ENCODE data around the gene SLC9A3.

The SLC9A3 gene

GRCh38 chr5:491119-491855 is 33.0 kb downstream of the SLC9A3 start:
- H3K4me3 ChIP-seq (ENCODE audit: low read length), result no peak overlapping the region
- no peak overlapping the region for H3K4me2 ChIP-seq (ENCODE audit: low read length)
- TF ChIP-seq EZH2phosphoT487 (IDR thresholded peaks at IDR 0.05; ENCODE audit: low read depth) (no peak), CTCF (IDR thresholded peaks at IDR 0.05; ENCODE audit: low read depth, low read length) (no peak)
- no peak overlapping the region for H3K27ac ChIP-seq (ENCODE audit: low read length)
- no peaks in the 10 kb centered on the region for H3K79me2 ChIP-seq (ENCODE audit: low read length)
- no peaks in the 10 kb centered on the region for H3K9me3 ChIP-seq (ENCODE audit: insufficient read depth, low read length)
- H2AFZ ChIP-seq (ENCODE audit: low read depth, low read length), result no peak overlapping the region
- no peaks in the 10 kb centered on the region for H3K36me3 ChIP-seq (replicated peaks; ENCODE audit: low read depth, low read length)
- H3K9ac ChIP-seq (ENCODE audit: low read length), result no peak overlapping the region
- H3K27me3 ChIP-seq (ENCODE audit: low read depth, low read length), result peaks cover 8% of the 10 kb centered on the region; the same call in 1 of the 2 replicates
- no peaks in the 10 kb centered on the region for H3K4me1 ChIP-seq (ENCODE audit: low read length)
- H4K20me1 ChIP-seq (ENCODE audit: insufficient read depth, low read length), result no peaks in the 10 kb centered on the region

GRCh38 chr5:490116-491106 is 33.8 kb downstream of the SLC9A3 start:
- H3K4me3 ChIP-seq (ENCODE audit: low read length), result no peak overlapping the region
- H3K9ac ChIP-seq (ENCODE audit: low read length), result no peak overlapping the region
- no peak overlapping the region for H3K4me2 ChIP-seq (ENCODE audit: low read length)
- no peaks in the 10 kb centered on the region for H3K4me1 ChIP-seq (ENCODE audit: low read length)
- TF ChIP-seq EZH2phosphoT487 (IDR thresholded peaks at IDR 0.05; ENCODE audit: low read depth), result no peak
- TF ChIP-seq CTCF (IDR thresholded peaks at IDR 0.05; ENCODE audit: low read depth, low read length), result no peak
- H3K27me3 ChIP-seq (ENCODE audit: low read depth, low read length), result peaks cover 8% of the 10 kb centered on the region; the same call in 1 of the 2 replicates
- no peaks in the 10 kb centered on the region for H4K20me1 ChIP-seq (ENCODE audit: insufficient read depth, low read length)
- no peaks in the 10 kb centered on the region for H3K79me2 ChIP-seq (ENCODE audit: low read length)
- no peak overlapping the region for H2AFZ ChIP-seq (ENCODE audit: low read depth, low read length)
- no peaks in the 10 kb centered on the region for H3K9me3 ChIP-seq (ENCODE audit: insufficient read depth, low read length)
- no peak overlapping the region for H3K27ac ChIP-seq (ENCODE audit: low read length)
- no peaks in the 10 kb centered on the region for H3K36me3 ChIP-seq (replicated peaks; ENCODE audit: low read depth, low read length)

GRCh38 chr5:489689-490080 is 34.6 kb downstream of the SLC9A3 start:
- peaks cover 8% of the 10 kb centered on the region; the same call in 1 of the 2 replicates for H3K27me3 ChIP-seq (ENCODE audit: low read depth, low read length)
- H3K36me3 ChIP-seq (replicated peaks; ENCODE audit: low read depth, low read length), result no peaks in the 10 kb centered on the region
- H3K9me3 ChIP-seq (ENCODE audit: insufficient read depth, low read length), result no peaks in the 10 kb centered on the region
- H3K4me1 ChIP-seq (ENCODE audit: low read length), result no peaks in the 10 kb centered on the region
- H3K27ac ChIP-seq (ENCODE audit: low read length), result no peak overlapping the region
- no peak overlapping the region for H2AFZ ChIP-seq (ENCODE audit: low read depth, low read length)
- no peak overlapping the region for H3K4me3 ChIP-seq (ENCODE audit: low read length)
- no peaks in the 10 kb centered on the region for H4K20me1 ChIP-seq (ENCODE audit: insufficient read depth, low read length)
- H3K79me2 ChIP-seq (ENCODE audit: low read length), result no peaks in the 10 kb centered on the region
- H3K4me2 ChIP-seq (ENCODE audit: low read length), result no peak overlapping the region
- TF ChIP-seq CTCF (IDR thresholded peaks at IDR 0.05; ENCODE audit: low read depth, low read length) (no peak), EZH2phosphoT487 (IDR thresholded peaks at IDR 0.05; ENCODE audit: low read depth) (no peak)
- H3K9ac ChIP-seq (ENCODE audit: low read length), result no peak overlapping the region
